IPS-11a (cell line): ENCODE results near the gene PRG3.
"Not testable (repeated sequence)": the region's sequence is repeated elsewhere in the genome, so short reads cannot be mapped to it uniquely, and the experiment has no call there.

Experiments
- H3K4me3 ChIP-seq: one replicate; pipeline ENCODE4 v1.5.1; 2013; ENCODE audit warnings: low read depth, low read length, control low read depth

Gene PRG3

GRCh38 chr11:57361420-57361819 is 19.5 kb downstream of the PRG3 start:
- not testable (repeated sequence) for H3K4me3 ChIP-seq

GRCh38 chr11:57360991-57361390 is 20.0 kb downstream of the PRG3 start:
- no peak overlapping the region for H3K4me3 ChIP-seq

GRCh38 chr11:57359896-57360690 is 20.9 kb downstream of the PRG3 start:
- H3K4me3 ChIP-seq = no peak overlapping the region

- H3K4me3 ChIP-seq = no peak overlapping the region
Observed at GRCh38 chr11:57359396-57359795, 21.6 kb downstream of the PRG3 start.

GRCh38 chr11:57358991-57359390 is 22.0 kb downstream of the PRG3 start:
- H3K4me3 ChIP-seq = no peak overlapping the region

GRCh38 chr11:57358543-57358961 is 22.4 kb downstream of the PRG3 start:
- H3K4me3 ChIP-seq = no peak overlapping the region

- H3K4me3 ChIP-seq = no peak overlapping the region
Observed at GRCh38 chr11:57357856-57358255, 23.1 kb downstream of the PRG3 start.

GRCh38 chr11:57357310-57357709 is 23.6 kb downstream of the PRG3 start:
- H3K4me3 ChIP-seq = no peak overlapping the region

GRCh38 chr11:57356268-57356667 is 24.7 kb downstream of the PRG3 start:
- no peak overlapping the region for H3K4me3 ChIP-seq

- no peak overlapping the region for H3K4me3 ChIP-seq
Observed at GRCh38 chr11:57354699-57355098, 26.3 kb downstream of the PRG3 start.

- no peak overlapping the region for H3K4me3 ChIP-seq
Observed at GRCh38 chr11:57353852-57354251, 27.1 kb downstream of the PRG3 start.

GRCh38 chr11:57353446-57353845 is 27.5 kb downstream of the PRG3 start:
- no peak overlapping the region for H3K4me3 ChIP-seq

- no peak overlapping the region for H3K4me3 ChIP-seq
Observed at GRCh38 chr11:57353036-57353435, 27.9 kb downstream of the PRG3 start.

GRCh38 chr11:57349491-57350274 is 31.3 kb downstream of the PRG3 start:
- H3K4me3 ChIP-seq = peak overlapping the region; percentile 25

- no peak overlapping the region for H3K4me3 ChIP-seq
Observed at GRCh38 chr11:57348636-57349313, 32.2 kb downstream of the PRG3 start.

GRCh38 chr11:57348052-57348451 is 32.9 kb downstream of the PRG3 start:
- no peak overlapping the region for H3K4me3 ChIP-seq

GRCh38 chr11:57347336-57347735 is 33.6 kb downstream of the PRG3 start:
- no peak overlapping the region for H3K4me3 ChIP-seq

- no peak overlapping the region for H3K4me3 ChIP-seq
Observed at GRCh38 chr11:57345555-57346211, 35.3 kb downstream of the PRG3 start.

GRCh38 chr11:57344826-57345225 is 36.1 kb downstream of the PRG3 start:
- H3K4me3 ChIP-seq = no peak overlapping the region

GRCh38 chr11:57343825-57344224 is 37.1 kb downstream of the PRG3 start:
- no peak overlapping the region for H3K4me3 ChIP-seq

- no peak overlapping the region for H3K4me3 ChIP-seq
Observed at GRCh38 chr11:57342702-57343101, 38.2 kb downstream of the PRG3 start.
